KOPT-K1 (cell line): Measurements from ENCODE around the gene USP9X.

Experiments used
- H3K27ac ChIP-seq: fragments of 200-600 bp; sonication (generic); 2 replicates; pipeline ENCODE4 v1.5.1; 2016; ENCODE audit warnings: antibody characterized with exemption, mild to moderate bottlenecking, low read depth, low read length; ENCODE audit not compliant: poor library complexity, severe bottlenecking
- H3K36me3 ChIP-seq: fragments of 200-600 bp; sonication (generic); 2 replicates; pipeline ENCODE4 v1.5.1; 2017; ENCODE audit warnings: antibody characterized with exemption, mild to moderate bottlenecking, low read length, moderate library complexity; ENCODE audit not compliant: insufficient read depth
- H3K9me3 ChIP-seq: fragments of 200-600 bp; sonication (generic); 2 replicates; pipeline ENCODE4 v1.5.1; 2017; ENCODE audit warnings: antibody characterized with exemption, low read length, mild to moderate bottlenecking; ENCODE audit not compliant: insufficient read depth, poor library complexity, severe bottlenecking

Gene USP9X

GRCh38 chrX:41076742-41077141 lies 8.5 kb upstream of the USP9X start:
- Histone ChIP-seq H3K27ac (no peak overlapping the region), H3K9me3 (no peaks in the 10 kb centered on the region), H3K36me3 (no peaks in the 10 kb centered on the region)

- Histone ChIP-seq H3K27ac (no peak overlapping the region), H3K9me3 (no peaks in the 10 kb centered on the region), H3K36me3 (no peaks in the 10 kb centered on the region)
Measured at GRCh38 chrX:41081821-41082220, 3.4 kb upstream of the USP9X start.

- no peak overlapping the region for H3K27ac ChIP-seq
- no peaks in the 10 kb centered on the region for H3K9me3 ChIP-seq
- H3K36me3 ChIP-seq = no peaks in the 10 kb centered on the region
Measured at GRCh38 chrX:41082783-41083182, 2.5 kb upstream of the USP9X start.

- no peaks in the 10 kb centered on the region for H3K9me3 ChIP-seq
- peak overlapping the region; percentile 94 for H3K27ac ChIP-seq
- H3K36me3 ChIP-seq = no peaks in the 10 kb centered on the region
Measured at GRCh38 chrX:41084044-41084892, 977 bp upstream of the USP9X start.

- Histone ChIP-seq H3K27ac (peak overlapping the region; percentile 94), H3K36me3 (0 out of 2 replicates have a peak, but pooled peaks cover 3% of the 10 kb centered on the region), H3K9me3 (no peaks in the 10 kb centered on the region)
Measured at GRCh38 chrX:41085512-41085877, 250 bp downstream of the USP9X start.

- H3K27ac ChIP-seq = peak overlapping the region; percentile 94
- 0 out of 2 replicates have a peak, but pooled peaks cover 6% of the 10 kb centered on the region for H3K36me3 ChIP-seq
- H3K9me3 ChIP-seq = no peaks in the 10 kb centered on the region
Measured at GRCh38 chrX:41085878-41086626, 807 bp downstream of the USP9X start.

- no peaks in the 10 kb centered on the region for H3K9me3 ChIP-seq
- peak overlapping the region; percentile 94 for H3K27ac ChIP-seq
- H3K36me3 ChIP-seq = 0 out of 2 replicates have a peak, but pooled peaks cover 12% of the 10 kb centered on the region
Measured at GRCh38 chrX:41086627-41086932, 1.3 kb downstream of the USP9X start.

GRCh38 chrX:41087201-41087600 lies 2.0 kb downstream of the USP9X start:
- Histone ChIP-seq H3K9me3 (no peaks in the 10 kb centered on the region), H3K36me3 (0 out of 2 replicates have a peak, but pooled peaks cover 12% of the 10 kb centered on the region), H3K27ac (peak overlapping the region; percentile 94)

GRCh38 chrX:41090568-41091238 lies 5.5 kb downstream of the USP9X start:
- no peaks in the 10 kb centered on the region for H3K9me3 ChIP-seq
- 0 out of 2 replicates have a peak, but pooled peaks cover 12% of the 10 kb centered on the region for H3K36me3 ChIP-seq
- H3K27ac ChIP-seq = no peak overlapping the region

- no peak overlapping the region for H3K27ac ChIP-seq
- H3K9me3 ChIP-seq = no peaks in the 10 kb centered on the region
- H3K36me3 ChIP-seq = 0 out of 2 replicates have a peak, but pooled peaks cover 12% of the 10 kb centered on the region
Measured at GRCh38 chrX:41092776-41093175, 7.5 kb downstream of the USP9X start.

GRCh38 chrX:41095174-41095573 lies 9.9 kb downstream of the USP9X start:
- H3K27ac ChIP-seq = no peak overlapping the region
- 0 out of 2 replicates have a peak, but pooled peaks cover 12% of the 10 kb centered on the region for H3K36me3 ChIP-seq
- no peaks in the 10 kb centered on the region for H3K9me3 ChIP-seq

- H3K36me3 ChIP-seq = 0 out of 2 replicates have a peak, but pooled peaks cover 5% of the 10 kb centered on the region
- H3K9me3 ChIP-seq = no peaks in the 10 kb centered on the region
- no peak overlapping the region for H3K27ac ChIP-seq
Measured at GRCh38 chrX:41095908-41096307, 10.7 kb downstream of the USP9X start.

- H3K27ac ChIP-seq = no peak overlapping the region
- H3K36me3 ChIP-seq = 0 out of 2 replicates have a peak, but pooled peaks cover 1% of the 10 kb centered on the region
- H3K9me3 ChIP-seq = no peaks in the 10 kb centered on the region
Measured at GRCh38 chrX:41096339-41096955, 11.2 kb downstream of the USP9X start.

GRCh38 chrX:41097326-41097725 lies 12.1 kb downstream of the USP9X start:
- no peaks in the 10 kb centered on the region for H3K36me3 ChIP-seq
- H3K9me3 ChIP-seq = no peaks in the 10 kb centered on the region
- no peak overlapping the region for H3K27ac ChIP-seq

GRCh38 chrX:41100200-41100599 lies 15.0 kb downstream of the USP9X start:
- H3K27ac ChIP-seq = no peak overlapping the region
- no peaks in the 10 kb centered on the region for H3K9me3 ChIP-seq
- H3K36me3 ChIP-seq = no peaks in the 10 kb centered on the region
